Activated T-helper 2 cell treated with anti-CD3 and anti-CD28 coated beads, Interferon-gamma antibody, Interleukin-2, Interleukin-4, amounts not matched to agents 10 μg/mL and 5 μg/mL and 100 μg/mL, durations not matched to agents 14 hours and 24 hours and 36 hours (primary cell): Measurements from ENCODE around the gene DPCD. TPM values are rescaled to one million over a fixed set of nuclear protein-coding genes. Genes with fewer than 3 reads are reported as not detected.
"Not testable (repeated sequence)": the region's sequence is repeated elsewhere in the genome, so short reads cannot be mapped to it uniquely, and the experiment has no call there.

ENCODE experiments used
- DNase-seq: peaks from one replicate; pipeline ENCODE4 v3.0.0; 2021; ENCODE audit warnings: low spot score
- H3K27ac Mint-ChIP-seq: one replicate; pipeline ENCODE4 v1.8.0; 2021; ENCODE audit warnings: mixed read lengths
- H3K27me3 Mint-ChIP-seq: one replicate; pipeline ENCODE4 v1.8.0; 2021; ENCODE audit warnings: low read depth, mixed read lengths
- H3K36me3 Mint-ChIP-seq: one replicate; pipeline ENCODE4 v1.8.0; 2021; ENCODE audit warnings: low read depth, mixed read lengths
- H3K4me1 Mint-ChIP-seq: one replicate; pipeline ENCODE4 v1.8.0; 2021; ENCODE audit warnings: low read depth, mixed read lengths
- H3K4me3 Mint-ChIP-seq: one replicate; pipeline ENCODE4 v1.8.0; 2021; ENCODE audit warnings: low read depth, mild to moderate bottlenecking, moderate library complexity, mixed read lengths
- H3K9me3 Mint-ChIP-seq: one replicate; pipeline ENCODE4 v1.8.0; 2021; ENCODE audit warnings: mixed read lengths
- intact Hi-C: fragments of 100-400 bp; cut with micrococcal nuclease; formaldehyde crosslinking; loops from one replicate; pipeline ENCODE4 v1.15.1; 2023
- total RNA-seq: library from RNA; stranded (reverse); gene quantifications from 2 replicates; pipeline ENCODE4 v1.2.3, GENCODE V29; 2022

DPCD gene
- total RNA-seq, 1 donor from 2014 or later: 7.2 TPM

DNA sequence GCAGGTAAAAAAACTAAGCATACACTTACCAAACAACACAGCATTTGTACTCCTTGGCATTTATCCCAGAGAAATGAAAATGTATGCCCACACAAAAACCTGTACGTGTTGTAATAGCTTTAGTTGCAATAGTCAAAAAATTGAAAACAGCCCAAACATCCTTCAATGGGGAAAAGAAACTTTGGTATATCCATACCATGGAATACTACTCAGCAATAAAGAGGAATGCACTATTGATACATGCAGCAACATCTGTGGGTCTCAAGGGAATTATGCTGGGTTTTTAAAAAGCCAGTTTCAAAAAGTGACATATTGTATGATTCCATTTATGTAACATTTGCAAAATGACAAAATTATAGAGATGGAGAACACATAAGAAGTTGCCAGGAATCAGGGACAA is 35.4 kb downstream of the DPCD start:
- Mint-ChIP-seq H3K4me3 (no peak overlapping the region), H3K4me1 (no peaks in the 10 kb centered on the region), H3K9me3 (no peaks in the 10 kb centered on the region), H3K36me3 (peaks cover 32% of the 10 kb centered on the region), H3K27ac (no peak overlapping the region), H3K27me3 (no peaks in the 10 kb centered on the region)
- DNase-seq: no peak
- intact Hi-C loops: no loop called here

DNA sequence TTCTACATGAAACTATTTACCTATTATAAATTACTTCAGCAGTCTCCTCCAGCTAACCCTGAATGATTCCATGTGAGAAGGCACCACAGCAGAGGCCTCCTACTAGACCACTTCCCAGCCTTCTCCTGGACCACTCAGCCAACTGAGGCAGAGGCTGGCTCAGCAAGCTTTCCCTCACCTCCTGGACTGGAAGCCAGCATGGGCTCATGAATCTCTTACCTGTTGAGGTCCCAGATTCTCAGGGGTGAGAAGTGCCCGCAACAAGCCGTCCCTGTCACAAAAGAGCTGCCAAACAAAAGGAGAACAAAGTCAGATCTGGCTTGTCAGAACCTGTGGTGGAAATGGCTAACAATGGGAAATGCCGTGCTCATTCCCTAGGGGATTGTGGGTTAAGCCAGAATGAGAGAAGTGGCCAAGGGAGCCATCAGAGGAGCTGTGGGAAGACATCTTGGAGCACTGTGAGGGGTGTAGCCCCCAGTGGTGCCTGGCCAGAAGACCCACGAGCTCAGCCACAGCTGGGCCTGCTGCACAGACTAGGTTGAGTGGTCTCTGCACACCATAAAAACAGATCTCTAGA is 36.5 kb downstream of the DPCD start:
- Mint-ChIP-seq H3K9me3 (no peaks in the 10 kb centered on the region), H3K27ac (no peak overlapping the region), H3K27me3 (no peaks in the 10 kb centered on the region), H3K36me3 (peaks cover 32% of the 10 kb centered on the region), H3K4me3 (no peak overlapping the region), H3K4me1 (no peaks in the 10 kb centered on the region)
- DNase-seq: no peak
- intact Hi-C loops: no loop called here

DNA sequence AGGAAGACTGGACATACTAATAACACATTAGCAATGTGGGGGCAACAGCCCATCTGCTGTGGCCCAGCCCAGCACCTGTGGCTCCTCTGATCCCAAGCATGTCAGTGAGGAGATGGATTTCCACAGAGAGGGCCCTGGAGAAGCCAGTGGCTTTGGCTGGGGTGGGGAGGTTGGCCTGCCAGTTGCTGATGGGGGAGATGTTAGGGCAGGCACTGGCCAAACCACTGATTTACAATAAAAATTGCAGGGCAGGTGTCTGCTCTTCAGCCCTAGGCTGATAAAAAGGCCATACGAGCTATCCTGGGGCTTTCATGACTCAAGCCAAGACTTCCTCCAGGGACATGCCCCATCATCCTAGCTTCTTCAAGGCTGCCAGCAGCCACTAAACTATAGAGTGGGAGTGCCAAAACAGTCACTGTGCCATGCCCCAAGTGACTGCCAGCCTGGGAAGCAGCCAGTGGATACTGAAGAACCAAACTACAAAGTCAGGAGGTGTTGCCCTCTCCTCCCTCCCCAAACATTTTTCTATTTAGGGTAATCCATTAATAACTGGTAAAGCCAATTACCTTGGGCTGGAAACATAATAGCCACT is 37.8 kb downstream of the DPCD start:
- H3K36me3 Mint-ChIP-seq: peaks cover 27% of the 10 kb centered on the region
- H3K4me1 Mint-ChIP-seq: no peaks in the 10 kb centered on the region
- H3K27ac Mint-ChIP-seq: no peak overlapping the region
- H3K27me3 Mint-ChIP-seq: no peaks in the 10 kb centered on the region
- no peak overlapping the region for H3K4me3 Mint-ChIP-seq
- no peak for DNase-seq
- intact Hi-C loops: no loop called here
- H3K9me3 Mint-ChIP-seq: no peaks in the 10 kb centered on the region

DNA sequence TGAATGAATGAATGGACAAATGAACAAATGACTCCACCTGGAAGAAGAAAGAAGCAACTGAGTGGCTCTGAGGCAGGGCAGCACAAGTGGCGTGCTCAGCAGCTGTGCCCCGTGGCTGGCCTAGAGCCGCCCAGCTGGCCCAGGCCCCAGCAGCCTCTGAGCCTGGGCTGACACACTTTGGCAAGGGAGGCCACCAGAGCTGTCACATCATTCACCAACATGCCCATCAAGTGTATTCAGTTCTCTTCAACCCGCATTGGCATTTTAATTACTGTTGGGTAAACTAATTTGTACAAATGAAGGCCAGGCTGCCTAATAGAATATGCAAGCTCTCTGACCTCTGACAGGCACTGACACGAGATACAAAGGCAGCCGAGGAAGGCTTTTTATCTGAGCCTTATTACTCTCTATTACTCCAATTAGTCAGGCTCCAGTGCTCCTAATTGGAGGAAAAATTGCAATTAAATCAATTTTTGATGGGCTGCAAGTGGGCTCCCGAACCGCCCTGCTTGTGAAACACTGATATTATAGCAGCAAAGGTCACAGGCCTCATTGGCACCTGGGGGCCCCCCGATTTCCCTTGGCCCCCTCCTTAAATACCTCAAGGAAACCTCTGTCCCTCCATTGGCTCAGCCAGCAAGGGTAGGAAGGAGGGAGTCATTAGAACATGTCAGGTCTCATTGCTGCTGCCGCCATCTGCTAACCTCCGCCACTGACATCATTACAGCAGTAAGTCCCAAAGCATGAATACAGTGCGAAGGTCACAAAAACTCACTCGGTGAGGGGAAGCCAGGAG is 41.9 kb downstream of the DPCD start:
- no peak overlapping the region for H3K4me3 Mint-ChIP-seq

DNA sequence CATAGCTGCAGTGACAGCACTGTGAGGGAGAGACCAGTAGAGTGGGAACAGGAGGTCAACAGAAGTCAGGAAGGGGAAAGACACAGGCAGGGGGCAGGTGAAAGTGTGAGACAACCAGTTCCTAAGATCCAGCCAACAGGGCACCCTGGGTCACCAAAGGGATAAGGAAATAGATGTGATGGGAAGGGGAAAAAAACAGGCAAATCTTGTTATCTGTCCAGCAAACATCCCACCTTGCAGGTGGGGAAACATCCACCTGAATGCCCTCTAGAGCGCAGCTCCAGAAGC is 42.5 kb downstream of the DPCD start:
- DNase-seq: no peak
- intact Hi-C loops: no loop called here
- Mint-ChIP-seq H3K9me3 (no peaks in the 10 kb centered on the region), H3K4me1 (no peaks in the 10 kb centered on the region), H3K27ac (no peak overlapping the region), H3K4me3 (no peak overlapping the region), H3K27me3 (no peaks in the 10 kb centered on the region), H3K36me3 (peaks cover 7% of the 10 kb centered on the region)

More for the DNA sequence above, 41.9 kb downstream of the DPCD start:
- Mint-ChIP-seq H3K9me3 (no peaks in the 10 kb centered on the region), H3K27me3 (no peaks in the 10 kb centered on the region), H3K36me3 (peaks cover 6% of the 10 kb centered on the region), H3K27ac (no peak overlapping the region), H3K4me1 (no peaks in the 10 kb centered on the region)
- intact Hi-C loops: no loop called here
- DNase-seq: no peak

DNA sequence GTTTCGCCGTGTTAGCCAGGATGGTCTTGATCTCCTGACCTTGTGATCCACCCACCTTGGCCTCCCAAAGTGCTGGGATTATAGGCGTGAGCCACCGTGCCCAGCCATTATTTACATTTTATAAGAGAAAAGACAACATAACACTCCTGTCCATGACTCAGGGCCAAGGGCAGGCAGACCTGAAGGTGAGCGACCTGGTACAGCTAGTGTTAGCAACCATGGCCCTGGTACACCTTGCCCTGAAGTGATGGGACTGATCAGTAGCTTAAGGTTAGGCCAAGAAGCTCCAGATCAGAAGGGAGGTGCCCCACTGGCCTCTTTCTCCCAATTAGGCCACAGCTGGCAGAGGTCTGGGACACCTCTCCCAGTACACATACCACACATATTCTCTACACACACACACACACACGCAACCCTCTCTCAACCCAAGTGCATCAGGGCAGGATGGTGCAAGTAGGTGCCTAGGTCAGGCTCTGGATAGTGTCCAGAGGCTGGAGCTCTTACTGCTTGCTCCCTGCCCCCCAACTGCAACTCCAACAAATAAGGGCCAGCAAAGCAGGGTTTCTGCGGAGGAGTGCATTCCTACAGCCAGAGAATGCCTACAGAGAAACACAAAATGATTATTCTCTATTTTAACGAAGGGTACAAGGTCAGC is 43.8 kb downstream of the DPCD start:
- H3K36me3 Mint-ChIP-seq: peaks cover 9% of the 10 kb centered on the region
- H3K4me1 Mint-ChIP-seq: no peaks in the 10 kb centered on the region
- no peak for DNase-seq
- H3K4me3 Mint-ChIP-seq: no peak overlapping the region
- intact Hi-C loops: no loop called here
- no peak overlapping the region for H3K27ac Mint-ChIP-seq
- no peaks in the 10 kb centered on the region for H3K27me3 Mint-ChIP-seq
- H3K9me3 Mint-ChIP-seq: no peaks in the 10 kb centered on the region

DNA sequence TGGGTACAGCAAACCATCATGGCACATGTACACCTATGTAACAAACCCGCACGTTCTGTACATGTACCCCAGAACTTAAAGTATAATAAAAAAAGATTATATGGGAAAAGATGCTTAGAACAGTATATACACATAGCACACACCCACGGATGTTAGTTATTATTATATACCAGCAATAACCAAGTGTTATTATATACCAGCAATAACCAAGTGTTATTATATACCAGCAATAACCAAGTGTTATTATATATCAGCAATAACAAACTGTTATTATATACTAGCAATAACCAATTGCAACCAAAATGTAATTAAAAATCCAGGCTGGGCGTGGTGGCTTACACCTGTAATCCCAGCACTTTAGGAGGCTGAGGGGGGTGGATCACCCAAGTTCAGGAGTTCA is 45.4 kb downstream of the DPCD start:
- H3K27ac Mint-ChIP-seq, H3K4me3 Mint-ChIP-seq, intact Hi-C loops, DNase-seq, H3K4me1 Mint-ChIP-seq, H3K9me3 Mint-ChIP-seq, H3K27me3 Mint-ChIP-seq: not testable (repeated sequence)
- peaks cover 20% of the 10 kb centered on the region for H3K36me3 Mint-ChIP-seq

DNA sequence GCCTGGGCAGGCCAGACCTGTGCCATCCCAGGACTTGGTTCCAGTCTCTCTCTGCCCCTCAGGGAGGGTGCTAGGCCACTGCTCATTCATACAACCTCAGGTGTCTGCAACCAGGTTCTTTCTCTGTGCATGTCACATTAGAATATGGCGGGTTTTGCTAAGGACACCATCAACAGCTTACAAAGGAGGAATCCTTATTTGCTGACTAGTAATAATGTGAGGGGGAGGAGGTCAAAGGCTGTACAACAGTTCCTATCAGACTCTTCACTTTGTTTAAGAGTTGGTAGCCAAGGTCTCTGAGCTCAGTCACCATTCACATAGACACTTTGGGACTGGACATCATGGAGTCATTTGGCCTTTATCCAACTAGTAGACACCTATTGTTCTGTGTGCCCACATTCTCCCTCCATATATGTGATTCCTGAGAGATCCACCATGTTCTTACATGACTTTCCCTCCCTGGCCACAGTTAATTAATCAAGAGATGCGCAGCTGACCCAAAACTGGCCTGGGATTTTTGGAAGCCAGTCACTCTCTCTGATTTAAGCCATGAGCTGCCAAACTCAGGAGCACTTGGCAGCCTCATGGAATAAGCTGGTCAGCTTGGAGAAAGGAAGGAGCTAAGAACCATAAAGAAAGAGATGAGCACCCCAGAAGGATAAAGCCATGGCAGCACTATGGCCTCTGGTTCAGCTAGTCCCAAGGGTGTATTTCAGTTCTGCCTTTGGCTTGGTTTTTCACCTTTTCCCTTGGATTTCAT is 51.2 kb downstream of the DPCD start:
- no peaks in the 10 kb centered on the region for H3K27me3 Mint-ChIP-seq
- H3K27ac Mint-ChIP-seq: no peak overlapping the region

DNA sequence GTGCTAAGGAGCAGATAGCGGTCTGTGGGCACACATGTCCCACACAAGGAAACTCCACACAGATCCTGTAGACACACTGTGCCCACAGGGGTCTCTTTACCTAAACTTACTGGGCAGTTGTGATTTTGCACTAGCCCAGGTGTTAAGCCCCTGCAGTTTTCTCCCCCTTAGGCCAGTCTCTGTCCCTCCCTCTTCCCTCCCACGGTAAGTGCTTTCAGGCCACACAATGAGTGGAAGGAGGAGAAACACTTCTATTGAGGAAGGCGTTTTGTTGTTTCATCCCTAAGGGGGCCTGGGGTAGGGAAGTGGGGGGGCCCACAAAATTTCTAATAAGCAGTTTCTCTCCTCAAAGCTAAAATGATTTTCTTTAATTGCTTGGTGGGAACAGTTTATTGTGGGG is 55.4 kb downstream of the DPCD start:
- H3K36me3 Mint-ChIP-seq: peaks cover 18% of the 10 kb centered on the region
- no peak overlapping the region for H3K4me3 Mint-ChIP-seq
- H3K27me3 Mint-ChIP-seq: no peaks in the 10 kb centered on the region
- intact Hi-C loops: no loop called here
- H3K9me3 Mint-ChIP-seq: no peaks in the 10 kb centered on the region
- no peak overlapping the region for H3K27ac Mint-ChIP-seq
- no peak for DNase-seq
- H3K4me1 Mint-ChIP-seq: no peaks in the 10 kb centered on the region

More for the DNA sequence above, 51.2 kb downstream of the DPCD start:
- H3K9me3 Mint-ChIP-seq: no peaks in the 10 kb centered on the region
- H3K36me3 Mint-ChIP-seq: peaks cover 35% of the 10 kb centered on the region
- H3K4me1 Mint-ChIP-seq: no peaks in the 10 kb centered on the region
- H3K4me3 Mint-ChIP-seq: no peak overlapping the region
- intact Hi-C loops: no loop called here
- DNase-seq: no peak

DNA sequence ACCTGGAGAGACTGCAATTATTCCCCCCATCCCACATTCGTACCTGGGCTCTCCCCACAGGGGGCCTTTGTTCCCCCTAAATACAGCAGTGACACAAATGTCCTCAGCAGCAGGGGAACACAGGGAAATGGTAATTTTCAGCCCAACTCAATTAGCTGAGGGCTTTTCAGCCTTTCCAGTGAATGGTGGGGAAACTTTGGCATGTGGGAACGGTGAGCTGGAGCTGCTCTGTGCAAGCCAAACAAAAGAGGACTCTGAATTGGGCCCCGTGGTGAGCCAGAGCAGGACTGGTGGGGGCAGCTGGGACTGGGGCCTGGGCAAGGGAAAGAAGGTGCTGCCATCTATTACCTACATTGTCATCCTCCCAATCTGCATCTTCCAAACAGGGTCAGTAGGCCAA is 55.9 kb downstream of the DPCD start:
- Mint-ChIP-seq H3K4me3 (no peak overlapping the region), H3K27ac (no peak overlapping the region), H3K27me3 (no peaks in the 10 kb centered on the region), H3K9me3 (no peaks in the 10 kb centered on the region), H3K4me1 (no peaks in the 10 kb centered on the region), H3K36me3 (peaks cover 17% of the 10 kb centered on the region)
- no peak for DNase-seq
- intact Hi-C loops: no loop called here

DNA sequence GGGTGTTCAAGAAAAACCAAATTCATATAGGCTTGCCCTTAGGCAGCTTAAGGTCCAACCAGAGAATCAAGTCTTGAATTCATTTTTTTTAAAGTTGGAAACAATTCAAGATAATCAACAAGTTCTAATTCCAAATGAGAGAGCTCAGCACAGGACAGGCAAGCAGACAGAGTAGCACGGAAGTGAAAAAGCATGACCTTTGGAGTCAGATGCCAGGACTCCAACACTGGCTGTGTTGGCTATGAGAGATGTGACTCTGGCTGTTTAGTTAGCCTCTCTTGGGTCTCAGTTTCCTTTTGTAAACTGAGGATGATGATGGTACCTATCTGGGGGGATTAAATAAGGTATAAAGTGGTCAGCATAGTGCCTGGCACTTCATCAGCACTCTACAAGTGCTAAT is 57.5 kb downstream of the DPCD start:
- no peak for DNase-seq
- no peak overlapping the region for H3K27ac Mint-ChIP-seq
- H3K4me3 Mint-ChIP-seq: no peak overlapping the region
- no peaks in the 10 kb centered on the region for H3K9me3 Mint-ChIP-seq
- H3K27me3 Mint-ChIP-seq: no peaks in the 10 kb centered on the region
- H3K36me3 Mint-ChIP-seq: peaks cover 5% of the 10 kb centered on the region
- intact Hi-C loops: no loop called here
- no peaks in the 10 kb centered on the region for H3K4me1 Mint-ChIP-seq

DNA sequence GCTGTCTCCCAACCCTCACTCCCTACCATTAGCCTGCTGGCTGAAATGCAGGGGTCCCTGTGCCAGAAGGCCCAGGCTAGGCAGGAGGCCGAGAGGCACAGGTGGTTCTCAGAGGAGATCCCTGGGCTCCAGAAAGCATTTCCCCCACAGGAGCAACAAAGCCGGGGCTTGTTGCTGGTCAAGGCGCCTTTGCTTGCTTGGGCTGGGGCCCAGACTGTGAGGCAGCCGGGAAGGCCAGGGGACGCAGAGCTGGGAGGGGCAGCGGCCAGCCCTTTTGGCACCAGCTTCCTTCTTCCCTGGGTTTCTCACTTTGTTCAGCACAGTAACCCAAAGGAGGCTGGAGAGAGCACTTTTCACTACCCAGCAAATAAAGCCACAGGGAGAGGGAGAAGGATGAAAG is 58.2 kb downstream of the DPCD start:
- no peaks in the 10 kb centered on the region for H3K4me1 Mint-ChIP-seq
- H3K27ac Mint-ChIP-seq: no peak overlapping the region
- H3K27me3 Mint-ChIP-seq: no peaks in the 10 kb centered on the region
- H3K9me3 Mint-ChIP-seq: no peaks in the 10 kb centered on the region
- DNase-seq: no peak
- H3K36me3 Mint-ChIP-seq: peaks cover 3% of the 10 kb centered on the region
- H3K4me3 Mint-ChIP-seq: no peak overlapping the region
- intact Hi-C loops: no loop called here
